ENCODE data around the gene CARD19. TPM values are rescaled to one million over a fixed set of nuclear protein-coding genes. Genes with fewer than 3 reads are reported as not detected.
A peak's percentile ranks its signal among the peaks of the same experiment; 100 is the strongest.

The CARD19 gene
- total RNA-seq, 4 donors from 2014 or later: 49.6 to 82.4 (median 70.9) TPM

DNA sequence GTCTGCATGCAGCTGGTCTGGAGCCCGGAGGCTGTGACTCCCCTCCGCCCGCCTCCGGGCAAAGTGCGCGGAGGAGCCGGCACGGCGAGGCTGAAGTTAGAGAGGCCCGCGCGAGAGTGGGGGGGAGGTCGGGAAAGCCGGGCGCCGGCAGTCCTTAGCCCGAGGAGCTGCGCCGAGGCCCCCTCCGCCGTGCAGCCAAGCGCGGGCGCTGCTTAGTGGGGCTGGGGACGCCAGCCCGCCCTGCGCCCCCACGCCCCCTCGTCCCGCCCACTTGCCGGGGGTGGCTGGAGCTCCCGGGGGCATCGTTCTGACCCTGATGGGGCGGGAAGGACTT, 37.6 kb downstream of the CARD19 start:
- Histone ChIP-seq H3K4me1 (peaks cover 62 to 68% of the 10 kb centered on the region in 2 donors), H3K27me3 (no peaks in the 10 kb centered on the region), H3K9me3 (no peaks in the 10 kb centered on the region), H3K36me3 (no peaks in the 10 kb centered on the region), H3K27ac (peak overlapping the region; percentile 95 to 99 (median 96)), H3K4me3 (peak overlapping the region; percentile 69 to 91 (median 86))
- in situ Hi-C loops (cut with MboI; ENCODE audit: low sequenced_read_pairs in 4 of 4) (no loop called here), intact Hi-C loops (cut with DNase I; ENCODE audit: low total_unique reads) (loop anchor here (5.0 kb wide), 1 partner anchor 36 kb away; the partner anchor contains the start of gene CARD19)
- ATAC-seq (peak; percentile 51 to 59), DNase-seq (peak; percentile 64 to 77)
- TF ChIP-seq POLR2A (IDR thresholded peaks at IDR 0.05): peak in 1 of 2 donors; percentile 42
- TF ChIP-seq, protein P1, sequence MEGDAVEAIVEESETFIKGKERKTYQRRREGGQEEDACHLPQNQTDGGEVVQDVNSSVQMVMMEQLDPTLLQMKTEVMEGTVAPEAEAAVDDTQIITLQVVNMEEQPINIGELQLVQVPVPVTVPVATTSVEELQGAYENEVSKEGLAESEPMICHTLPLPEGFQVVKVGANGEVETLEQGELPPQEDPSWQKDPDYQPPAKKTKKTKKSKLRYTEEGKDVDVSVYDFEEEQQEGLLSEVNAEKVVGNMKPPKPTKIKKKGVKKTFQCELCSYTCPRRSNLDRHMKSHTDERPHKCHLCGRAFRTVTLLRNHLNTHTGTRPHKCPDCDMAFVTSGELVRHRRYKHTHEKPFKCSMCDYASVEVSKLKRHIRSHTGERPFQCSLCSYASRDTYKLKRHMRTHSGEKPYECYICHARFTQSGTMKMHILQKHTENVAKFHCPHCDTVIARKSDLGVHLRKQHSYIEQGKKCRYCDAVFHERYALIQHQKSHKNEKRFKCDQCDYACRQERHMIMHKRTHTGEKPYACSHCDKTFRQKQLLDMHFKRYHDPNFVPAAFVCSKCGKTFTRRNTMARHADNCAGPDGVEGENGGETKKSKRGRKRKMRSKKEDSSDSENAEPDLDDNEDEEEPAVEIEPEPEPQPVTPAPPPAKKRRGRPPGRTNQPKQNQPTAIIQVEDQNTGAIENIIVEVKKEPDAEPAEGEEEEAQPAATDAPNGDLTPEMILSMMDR (IDR thresholded peaks at IDR 0.05 in 4 of 5, conservative IDR thresholded peaks at IDR 0.05 in 1 of 5): no peak

DNA sequence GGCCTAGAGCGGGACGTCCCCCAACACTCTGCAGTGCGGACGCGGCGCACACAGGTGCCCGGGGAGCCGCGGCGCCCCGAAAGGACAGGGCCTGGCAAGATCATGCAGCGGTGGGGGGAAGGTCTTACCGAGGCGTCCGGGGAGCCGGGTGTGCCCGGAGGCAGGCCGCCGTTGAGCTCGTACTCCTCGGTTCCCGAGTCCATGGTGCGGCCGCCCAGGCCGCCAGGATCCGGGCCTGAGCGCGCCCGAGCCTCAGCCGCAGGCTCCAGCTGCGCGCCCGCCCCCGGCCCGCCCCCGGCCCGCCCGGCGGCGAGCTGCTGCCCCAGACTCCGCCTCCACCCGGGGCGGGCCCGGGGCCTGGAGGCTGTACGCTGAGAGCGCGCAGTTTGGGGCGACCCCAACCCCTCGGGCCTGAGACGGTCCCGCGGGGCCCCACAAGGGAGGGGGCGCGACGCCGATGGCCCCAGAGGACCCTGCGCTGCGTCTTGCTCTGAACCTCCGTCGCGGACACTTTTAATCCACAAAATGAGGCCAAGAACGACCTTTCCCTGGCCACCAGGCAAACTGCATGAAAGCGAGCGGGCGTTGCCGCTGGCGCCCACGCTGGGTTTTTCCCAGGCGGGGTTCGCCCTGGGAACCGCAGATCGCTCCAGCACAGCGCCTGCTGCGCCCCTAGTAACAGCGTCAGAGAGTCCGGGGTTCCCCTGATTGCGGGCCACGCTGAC, 38.2 kb downstream of the CARD19 start, which contains the start of gene NINJ1:
NINJ1 (minus strand) TSS at position 237 of the 725 bp plus-strand sequence; CDS start at position 203, 34 bp downstream.
- intact Hi-C loops (cut with DNase I; ENCODE audit: low total_unique reads): loop anchor here (5.0 kb wide), 1 partner anchor 37 kb away; the partner anchor contains the start of gene CARD19
- Histone ChIP-seq H3K4me3 (peak within 1 kb of the TSS; percentile 69 to 91 (median 86)), H3K36me3 (no peaks in the 10 kb centered on the region), H3K4me1 (peaks cover 57 to 63% of the 10 kb centered on the region in 2 donors), H3K9me3 (no peaks in the 10 kb centered on the region), H3K27me3 (no peaks in the 10 kb centered on the region), H3K27ac (peak within 1 kb of the TSS; percentile 95 to 99 (median 96))
- TF ChIP-seq, protein P1 (IDR thresholded peaks at IDR 0.05 in 4 of 5, conservative IDR thresholded peaks at IDR 0.05 in 1 of 5): no peak
- TF ChIP-seq POLR2A (IDR thresholded peaks at IDR 0.05): peak; percentile 87 to 94
- in situ Hi-C loops (cut with MboI; ENCODE audit: low sequenced_read_pairs in 4 of 4): no loop called here
- ATAC-seq: peak; percentile 65 to 80
- peak; percentile 56 to 59 for DNase-seq

DNA sequence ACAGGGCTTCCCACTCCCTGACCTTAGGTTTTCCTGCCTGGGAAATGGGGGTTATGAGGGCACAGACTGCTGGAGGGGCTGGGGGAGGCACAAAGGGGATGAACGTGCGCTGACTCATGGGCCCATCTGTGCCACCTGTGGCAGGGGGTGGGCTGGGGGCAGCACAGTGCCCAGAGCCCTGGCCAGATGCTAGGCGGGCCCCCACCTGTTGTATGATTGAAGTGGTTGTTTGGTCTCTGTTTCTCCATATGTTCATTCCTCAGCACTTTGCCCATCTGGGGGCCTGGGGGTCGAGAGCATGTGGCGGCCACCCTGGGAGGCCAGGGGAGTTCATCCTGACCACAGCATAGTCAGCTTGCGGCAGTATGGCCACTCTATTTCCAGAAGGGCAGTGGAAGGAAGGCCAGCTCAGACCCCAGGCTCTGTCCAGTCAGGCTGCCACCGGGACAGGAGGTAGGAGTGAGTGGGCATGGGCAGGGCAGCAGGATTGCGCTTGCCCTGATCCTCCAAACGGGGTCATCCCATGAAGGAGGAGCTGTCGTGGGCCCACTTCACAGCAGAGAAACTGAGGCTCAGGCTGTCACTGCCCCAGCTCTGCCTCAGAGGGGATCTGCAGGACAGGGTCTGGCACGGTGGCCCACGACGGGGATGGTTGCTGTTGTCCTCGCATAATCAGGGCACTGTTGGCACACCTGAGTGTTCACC, 38.9 kb downstream of the CARD19 start:
- TF ChIP-seq, protein P1 (IDR thresholded peaks at IDR 0.05 in 4 of 5, conservative IDR thresholded peaks at IDR 0.05 in 1 of 5): no peak
- no peaks in the 10 kb centered on the region for H3K36me3 ChIP-seq
- intact Hi-C loops (cut with DNase I; ENCODE audit: low total_unique reads): loop anchor here (5.0 kb wide), 1 partner anchor 38 kb away; the partner anchor contains the start of gene CARD19
- in situ Hi-C loops (cut with MboI; ENCODE audit: low sequenced_read_pairs in 4 of 4): no loop called here
- no peak for DNase-seq
- ATAC-seq: peak in 1 of 2 donors; percentile 2
- peaks cover 54 to 56% of the 10 kb centered on the region in 2 donors for H3K4me1 ChIP-seq
- no peaks in the 10 kb centered on the region for H3K27me3 ChIP-seq
- peak overlapping the region; percentile 69 to 91 (median 86) for H3K4me3 ChIP-seq
- peak overlapping the region; percentile 95 to 99 (median 96) for H3K27ac ChIP-seq
- H3K9me3 ChIP-seq: no peaks in the 10 kb centered on the region

DNA sequence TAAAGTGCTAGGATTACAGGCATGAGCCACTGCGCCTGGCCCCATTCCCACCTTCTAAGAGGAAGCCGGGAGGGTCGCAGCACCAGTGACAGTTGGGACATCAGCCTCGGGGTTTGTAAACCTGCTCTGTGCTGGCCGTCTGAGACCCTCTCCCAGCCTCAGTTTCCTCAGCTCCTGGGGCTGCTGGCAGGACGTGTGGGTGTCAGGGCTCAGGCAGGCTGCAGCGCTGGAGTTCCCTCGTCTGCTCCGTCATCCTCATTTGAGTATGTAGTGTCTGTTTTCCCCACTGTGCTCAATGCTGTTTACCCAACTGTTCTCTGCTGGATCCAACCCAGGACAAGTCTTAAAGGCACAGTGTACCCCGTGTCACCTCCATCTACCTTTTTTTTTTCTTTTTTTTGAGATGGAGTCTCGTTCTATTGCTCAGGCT, 40.0 kb downstream of the CARD19 start:
- peak in 1 of 2 donors; percentile 62 for TF ChIP-seq POLR2A (IDR thresholded peaks at IDR 0.05)
- TF ChIP-seq, protein P1 (IDR thresholded peaks at IDR 0.05 in 4 of 5, conservative IDR thresholded peaks at IDR 0.05 in 1 of 5): no peak
- intact Hi-C loops (cut with DNase I; ENCODE audit: low total_unique reads): no loop called here
- Histone ChIP-seq H3K4me1 (peaks cover 46 to 47% of the 10 kb centered on the region in 2 donors), H3K36me3 (no peaks in the 10 kb centered on the region), H3K27ac (peak overlapping the region; percentile 95 to 99 (median 96)), H3K27me3 (no peaks in the 10 kb centered on the region), H3K4me3 (peak overlapping the region; percentile 18 to 41 (median 30)), H3K9me3 (no peaks in the 10 kb centered on the region)
- DNase-seq: peak in 1 of 2 donors; percentile 64
- peak; percentile 43 to 62 for ATAC-seq
- in situ Hi-C loops (cut with MboI; ENCODE audit: low sequenced_read_pairs in 4 of 4): no loop called here

Measured in gastrocnemius medialis (tissue), 4 donors.